Suprapubic skin (tissue), 3 donors: ENCODE results near the gene OR9I1.

ENCODE experiments used
- CTCF ChIP-seq, 2 donors: fragments of 200-600 bp in 1 of 2; fragments of 450-650 bp in 1 of 2; sonication (generic) in 1 of 2; IDR thresholded peaks; one replicate each; pipeline ENCODE4 v1.5.1; 2016 to 2019; ENCODE audit warnings: antibody characterized with exemption in 2 of 2, mild to moderate bottlenecking in 1 of 2, moderate library complexity in 1 of 2
- POLR2A ChIP-seq, 2 donors: fragments of 450-650 bp; IDR thresholded peaks; one replicate each; pipeline ENCODE4 v1.6.1; 2017; ENCODE audit warnings: antibody characterized with exemption in 2 of 2, mild to moderate bottlenecking in 2 of 2, moderate library complexity in 2 of 2

- no peak for TF ChIP-seq CTCF (IDR thresholded peaks at IDR 0.05)
- TF ChIP-seq POLR2A (IDR thresholded peaks at IDR 0.05), result no peak
Observed at GRCh38 chr11:58134151-58134550, 8.8 kb upstream of the OR9I1 start.
